Glutamatergic neuron (in vitro differentiated cells): Measurements from ENCODE around the gene IQGAP3. TPM values are rescaled to one million over a fixed set of nuclear protein-coding genes. Genes with fewer than 3 reads are reported as not detected.
A peak's percentile ranks its signal among the peaks of the same experiment; 100 is the strongest.

Source experiments
- DNase-seq: peaks from one replicate; pipeline ENCODE4 v3.0.0; 2022
- H3K27ac Mint-ChIP-seq: one replicate; pipeline ENCODE4 v1.8.0; 2020; ENCODE audit warnings: mild to moderate bottlenecking, mixed read lengths, inconsistent platforms; ENCODE audit not compliant: unreplicated experiment
- H3K27me3 Mint-ChIP-seq: one replicate; pipeline ENCODE4 v1.8.0; 2020; ENCODE audit warnings: mild to moderate bottlenecking, moderate library complexity, mixed read lengths, inconsistent platforms; ENCODE audit not compliant: unreplicated experiment
- H3K36me3 Mint-ChIP-seq: one replicate; pipeline ENCODE4 v1.8.0; 2020; ENCODE audit warnings: mild to moderate bottlenecking, mixed read lengths, inconsistent platforms; ENCODE audit not compliant: unreplicated experiment
- H3K4me1 Mint-ChIP-seq: one replicate; pipeline ENCODE4 v1.8.0; 2020; ENCODE audit warnings: mild to moderate bottlenecking, low read depth, mixed read lengths, inconsistent platforms; ENCODE audit not compliant: unreplicated experiment
- H3K4me3 Mint-ChIP-seq: one replicate; pipeline ENCODE4 v1.8.0; 2020; ENCODE audit warnings: mild to moderate bottlenecking, mixed read lengths, inconsistent platforms; ENCODE audit not compliant: unreplicated experiment
- H3K9me3 Mint-ChIP-seq: one replicate; pipeline ENCODE4 v1.8.0; 2020; ENCODE audit warnings: mild to moderate bottlenecking, moderate library complexity, mixed read lengths, inconsistent platforms; ENCODE audit not compliant: unreplicated experiment
- total RNA-seq: library from RNA; stranded (reverse); fragmentation: NEBNext Ultra II Directional; extraction: Animal tissue kit (Norgen Biotek cat#: 25700); gene quantifications from one replicate; pipeline ENCODE4 v1.2.1, GENCODE V29; 2021; ENCODE audit not compliant: unreplicated experiment
- TF ChIP-seq, protein P1 (sequence below): fragments of 200-600 bp; sonication (generic); IDR thresholded peaks from one replicate; pipeline ENCODE4 v1.5.0; 2021; ENCODE audit not compliant: partially characterized antibody, unreplicated experiment

IQGAP3 gene
- total RNA-seq, 1 donor from 2014 or later, result 6.1 TPM

DNA sequence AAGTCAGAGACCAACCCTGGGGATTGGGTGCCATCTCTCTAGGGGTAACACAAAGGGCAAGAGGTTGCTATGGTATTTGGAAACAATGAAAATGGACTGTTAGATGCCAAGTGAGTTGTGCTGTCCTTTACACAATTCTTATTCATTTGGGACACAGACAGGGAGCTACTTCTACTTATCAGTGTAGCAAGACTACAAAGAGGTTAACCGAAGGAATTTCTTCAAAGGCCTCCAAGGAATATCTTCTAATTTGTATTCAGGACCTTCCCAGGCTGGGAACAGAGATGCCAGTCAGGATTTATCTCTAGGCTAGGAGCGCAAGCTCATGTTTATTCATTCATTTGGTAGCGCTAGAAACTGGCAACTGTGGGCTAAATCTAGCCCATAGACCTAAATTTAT is 21.8 kb upstream of the IQGAP3 start:
- Mint-ChIP-seq H3K27ac (no peak overlapping the region), H3K9me3 (peaks cover 7% of the 10 kb centered on the region), H3K36me3 (no peaks in the 10 kb centered on the region), H3K4me1 (peaks cover 5% of the 10 kb centered on the region), H3K4me3 (no peak overlapping the region), H3K27me3 (peaks cover 12% of the 10 kb centered on the region)
- TF ChIP-seq, protein P1, sequence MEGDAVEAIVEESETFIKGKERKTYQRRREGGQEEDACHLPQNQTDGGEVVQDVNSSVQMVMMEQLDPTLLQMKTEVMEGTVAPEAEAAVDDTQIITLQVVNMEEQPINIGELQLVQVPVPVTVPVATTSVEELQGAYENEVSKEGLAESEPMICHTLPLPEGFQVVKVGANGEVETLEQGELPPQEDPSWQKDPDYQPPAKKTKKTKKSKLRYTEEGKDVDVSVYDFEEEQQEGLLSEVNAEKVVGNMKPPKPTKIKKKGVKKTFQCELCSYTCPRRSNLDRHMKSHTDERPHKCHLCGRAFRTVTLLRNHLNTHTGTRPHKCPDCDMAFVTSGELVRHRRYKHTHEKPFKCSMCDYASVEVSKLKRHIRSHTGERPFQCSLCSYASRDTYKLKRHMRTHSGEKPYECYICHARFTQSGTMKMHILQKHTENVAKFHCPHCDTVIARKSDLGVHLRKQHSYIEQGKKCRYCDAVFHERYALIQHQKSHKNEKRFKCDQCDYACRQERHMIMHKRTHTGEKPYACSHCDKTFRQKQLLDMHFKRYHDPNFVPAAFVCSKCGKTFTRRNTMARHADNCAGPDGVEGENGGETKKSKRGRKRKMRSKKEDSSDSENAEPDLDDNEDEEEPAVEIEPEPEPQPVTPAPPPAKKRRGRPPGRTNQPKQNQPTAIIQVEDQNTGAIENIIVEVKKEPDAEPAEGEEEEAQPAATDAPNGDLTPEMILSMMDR, result no peak
- no peak for DNase-seq

DNA sequence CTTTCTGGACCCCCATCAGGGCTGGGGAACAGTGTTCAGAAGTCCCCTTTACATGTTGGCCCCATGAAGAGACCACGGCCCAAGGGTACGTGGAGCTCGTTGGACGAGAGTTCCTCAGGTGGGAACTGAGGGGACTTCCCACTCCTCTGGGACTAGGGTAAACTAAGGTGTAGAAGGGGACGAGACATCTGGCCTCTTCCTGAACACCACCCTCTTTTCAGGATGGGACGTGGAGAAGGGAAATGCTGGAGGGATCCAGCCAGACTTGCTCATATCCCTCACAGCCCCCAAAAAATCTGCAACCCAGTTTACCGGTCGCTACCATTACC is 21.3 kb upstream of the IQGAP3 start:
- H3K9me3 Mint-ChIP-seq, result peaks cover 7% of the 10 kb centered on the region
- no peaks in the 10 kb centered on the region for H3K36me3 Mint-ChIP-seq
- H3K27me3 Mint-ChIP-seq, result peaks cover 10% of the 10 kb centered on the region
- DNase-seq, result no peak
- no peak overlapping the region for H3K27ac Mint-ChIP-seq
- TF ChIP-seq, protein P1, result no peak
- peaks cover 2% of the 10 kb centered on the region for H3K4me1 Mint-ChIP-seq
- H3K4me3 Mint-ChIP-seq, result no peak overlapping the region

DNA sequence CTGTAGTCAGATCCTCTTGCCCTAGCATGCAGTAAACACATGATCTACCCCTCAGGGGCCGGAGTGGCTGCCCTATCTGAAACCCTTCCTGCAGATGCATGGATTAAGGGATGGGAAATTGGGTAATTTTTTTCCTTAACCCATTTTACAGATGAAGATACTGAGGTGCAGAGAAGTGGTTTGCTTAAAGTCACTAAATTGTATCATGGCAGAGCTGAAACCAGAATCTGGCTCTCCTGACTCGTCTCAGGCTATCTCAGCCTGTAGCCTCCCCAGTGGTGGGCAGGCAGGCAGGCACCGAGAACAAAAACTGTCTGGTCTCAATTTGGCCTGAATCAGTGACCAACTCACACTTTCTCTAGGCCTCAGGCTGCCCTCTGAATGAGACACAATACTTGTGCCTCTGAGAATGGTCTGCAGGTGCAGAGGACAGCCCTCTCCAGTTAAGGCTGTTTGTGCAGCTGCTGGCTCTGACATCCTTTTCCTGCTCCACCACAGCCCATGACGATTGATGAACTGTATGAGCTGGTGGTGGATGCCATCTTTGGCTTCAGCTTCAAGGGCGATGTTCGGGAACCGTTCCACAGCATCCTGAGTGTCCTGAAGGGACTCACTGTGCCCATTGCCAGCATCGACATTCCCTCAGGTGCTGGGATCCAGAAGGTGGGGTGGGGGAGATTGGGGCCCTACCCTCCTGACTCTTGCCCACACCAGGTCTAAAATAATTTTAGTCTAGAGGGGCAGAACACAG is 20.7 kb upstream of the IQGAP3 start:
- Mint-ChIP-seq H3K4me1 (peaks cover 2% of the 10 kb centered on the region), H3K4me3 (peak overlapping the region; percentile 82), H3K36me3 (no peaks in the 10 kb centered on the region), H3K27me3 (peaks cover 10% of the 10 kb centered on the region), H3K9me3 (peaks cover 7% of the 10 kb centered on the region), H3K27ac (no peak overlapping the region)
- TF ChIP-seq, protein P1, result no peak
- no peak for DNase-seq

DNA sequence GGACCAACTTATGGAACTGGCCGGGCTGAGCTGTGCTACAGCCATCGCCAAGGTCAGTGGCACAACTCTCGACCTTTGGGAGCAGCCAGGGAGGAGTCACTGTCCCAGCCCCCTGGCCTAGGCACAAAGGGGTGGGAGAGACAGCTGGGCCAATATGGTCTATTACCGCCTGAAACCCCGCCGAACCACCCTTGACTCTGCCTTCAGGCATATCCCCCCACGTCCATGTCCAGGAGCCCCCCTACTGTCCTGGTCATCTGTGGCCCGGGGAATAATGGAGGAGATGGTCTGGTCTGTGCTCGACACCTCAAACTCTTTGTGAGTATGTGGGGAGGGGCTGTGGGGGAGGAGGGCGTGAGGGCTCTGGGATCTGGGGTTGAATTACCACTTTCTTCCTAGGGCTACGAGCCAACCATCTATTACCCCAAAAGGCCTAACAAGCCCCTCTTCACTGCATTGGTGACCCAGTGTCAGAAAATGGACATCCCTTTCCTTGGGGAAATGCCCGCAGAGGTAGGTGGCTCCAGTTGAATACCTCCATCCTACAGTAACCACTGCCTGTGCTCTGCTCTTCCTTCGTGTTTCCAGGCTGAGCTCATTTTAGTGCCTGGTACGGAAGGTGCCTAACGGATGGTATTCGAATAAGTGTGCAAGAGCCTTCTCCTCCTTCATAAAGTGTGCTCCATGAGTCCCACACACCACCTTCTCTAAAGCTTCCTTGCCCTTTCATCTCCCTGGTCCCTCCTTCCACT is 20.0 kb upstream of the IQGAP3 start:
- Mint-ChIP-seq H3K27me3 (peaks cover 10% of the 10 kb centered on the region), H3K27ac (no peak overlapping the region), H3K4me1 (peaks cover 2% of the 10 kb centered on the region), H3K4me3 (peak overlapping the region; percentile 82), H3K9me3 (peaks cover 8% of the 10 kb centered on the region), H3K36me3 (no peaks in the 10 kb centered on the region)
- DNase-seq, result no peak
- TF ChIP-seq, protein P1, result no peak
